Activated CD4-positive, alpha-beta T cell treated with anti-CD3 and anti-CD28 coated beads, Interleukin-2, amount 50 U/mL, for 4 hours (primary cell): ENCODE measurements around the gene ALDOC.

Source experiments
- DNase-seq, 2 experiments: peaks; one replicate each; pipeline ENCODE4 v3.0.0-alpha.2; 2020

The ALDOC gene

GRCh38 chr17:28530250-28530649 lies 46.4 kb downstream of the ALDOC start:
- DNase-seq = no peak

- no peak for DNase-seq
Measured at GRCh38 chr17:28529013-28529400, 47.7 kb downstream of the ALDOC start.

GRCh38 chr17:28528327-28529012 lies 48.2 kb downstream of the ALDOC start:
- DNase-seq = no peak

- no peak for DNase-seq
Measured at GRCh38 chr17:28527859-28528258, 48.8 kb downstream of the ALDOC start.

- no peak for DNase-seq
Measured at GRCh38 chr17:28527181-28527681, 49.5 kb downstream of the ALDOC start.

GRCh38 chr17:28526381-28526780 lies 50.3 kb downstream of the ALDOC start:
- DNase-seq = no peak

- DNase-seq = no peak
Measured at GRCh38 chr17:28524476-28525424, 51.9 kb downstream of the ALDOC start.

GRCh38 chr17:28523876-28524275 lies 52.8 kb downstream of the ALDOC start:
- no peak for DNase-seq

- no peak for DNase-seq
Measured at GRCh38 chr17:28523186-28523585, 53.5 kb downstream of the ALDOC start.
